Caco-2 (cell line): ENCODE measurements around the gene FHIT. TPM values are rescaled to one million over a fixed set of nuclear protein-coding genes. Genes with fewer than 3 reads are reported as not detected.

Experiments used
- BruUV-seq: library from RNA; stranded (reverse); fragments of 400-500 nt; replicated peaks from 2 replicates; lab custom pipeline; 2021; lab: Mats Ljungman, UMichigan
- CTCF ChIA-PET: fragments of 300-600 bp; sonication (Branson Sonifier 250); formaldehyde crosslinking; loops from one replicate; lab custom pipeline; 2022; ENCODE audit warnings: antibody characterized with exemption; lab: Charles Lee
- POLR2A ChIA-PET: fragments of 300-600 bp; sonication (Branson Sonifier 250); formaldehyde crosslinking; loops from one replicate; lab custom pipeline; 2022; ENCODE audit warnings: antibody characterized with exemption; lab: Charles Lee
- DNase-seq, 2 experiments: peaks; one replicate each; pipeline versions ENCODE4 v3.0.0 to v3.0.0-alpha.2; 2020 to 2022
- H3K27me3 ChIP-seq: replicated peaks from 2 replicates; pipeline ENCODE4 v1.6.0; 2011; ENCODE audit warnings: low read length; ENCODE audit not compliant: control insufficient read depth, insufficient read depth
- H3K36me3 ChIP-seq: 2 replicates; pipeline ENCODE4 v1.5.1; 2011; ENCODE audit warnings: low read length; ENCODE audit not compliant: control insufficient read depth, insufficient read depth
- H3K4me1 ChIP-seq: fragments of 250-450 bp; sonication (Bioruptor Pico); 2 replicates; pipeline ENCODE4 v1.5.1; 2020; ENCODE audit warnings: mild to moderate bottlenecking
- H3K4me3 ChIP-seq: 2 replicates; pipeline ENCODE4 v1.5.1; 2011; ENCODE audit warnings: low read depth, mild to moderate bottlenecking, control low read depth, low read length
- H3K9me3 ChIP-seq: fragments of 250-450 bp; sonication (Bioruptor Pico); 2 replicates; pipeline ENCODE4 v1.5.1; 2020; ENCODE audit warnings: mild to moderate bottlenecking, moderate library complexity
- H3K27ac Mint-ChIP-seq: one replicate; pipeline ENCODE4 v1.8.0; 2022; ENCODE audit warnings: mixed read lengths; ENCODE audit not compliant: unreplicated experiment
- H3K27me3 Mint-ChIP-seq: one replicate; pipeline ENCODE4 v1.8.0; 2022; ENCODE audit warnings: mixed read lengths; ENCODE audit not compliant: insufficient read depth, unreplicated experiment
- H3K36me3 Mint-ChIP-seq: one replicate; pipeline ENCODE4 v1.8.0; 2022; ENCODE audit warnings: mild to moderate bottlenecking, mixed read lengths; ENCODE audit not compliant: insufficient read depth, unreplicated experiment
- H3K4me1 Mint-ChIP-seq: one replicate; pipeline ENCODE4 v1.8.0; 2022; ENCODE audit warnings: low read depth, mixed read lengths; ENCODE audit not compliant: unreplicated experiment
- H3K4me3 Mint-ChIP-seq: one replicate; pipeline ENCODE4 v1.8.0; 2022; ENCODE audit warnings: mild to moderate bottlenecking, moderate library complexity, mixed read lengths; ENCODE audit not compliant: unreplicated experiment
- H3K9me3 Mint-ChIP-seq: one replicate; pipeline ENCODE4 v1.8.0; 2022; ENCODE audit warnings: mixed read lengths; ENCODE audit not compliant: unreplicated experiment
- CTCF ChIP-seq, 2 experiments: fragments of 200-600 bp in 1 of 2; IDR thresholded peaks; 1 replicate in 1 of 2; 2 replicates in 1 of 2; pipeline versions ENCODE4 v1.5.1 to v1.8.0; 2011 to 2022; ENCODE audit warnings: antibody characterized with exemption in 1 of 2, control low read depth in 1 of 2, inconsistent platforms in 1 of 2, low read depth in 1 of 2, low read length in 1 of 2, mild to moderate bottlenecking in 1 of 2, moderate library complexity in 1 of 2; ENCODE audit not compliant: insufficient read depth in 1 of 2, severe bottlenecking in 1 of 2, unreplicated experiment in 1 of 2
- intact Hi-C: fragments of 100-400 bp; cut with micrococcal nuclease; formaldehyde crosslinking; loops from one replicate; pipeline ENCODE4 v1.10.0; 2022; ENCODE audit not compliant: unreplicated experiment
- total RNA-seq: library from RNA; stranded (reverse); gene quantifications from 2 replicates; pipeline ENCODE4 v1.2.3, GENCODE V29; 2022

Gene FHIT
- total RNA-seq, 1 experiment from 2014 or later, result 8.3 TPM

- no peaks in the 10 kb centered on the region for H3K27me3 ChIP-seq
- Mint-ChIP-seq H3K9me3 (no peaks in the 10 kb centered on the region), H3K4me3 (no peak overlapping the region), H3K4me1 (no peaks in the 10 kb centered on the region), H3K27ac (no peak overlapping the region), H3K36me3 (no peaks in the 10 kb centered on the region), H3K27me3 (no peaks in the 10 kb centered on the region)
- no peaks in the 10 kb centered on the region for H3K4me1 ChIP-seq
- no peak for TF ChIP-seq CTCF (IDR thresholded peaks at IDR 0.05; ENCODE audit: insufficient read depth in 1 of 2, low read depth in 1 of 2, low read length in 1 of 2, severe bottlenecking in 1 of 2, unreplicated experiment in 1 of 2)
- POLR2A ChIA-PET, result no interaction called here
- CTCF ChIA-PET, result no interaction called here
- no TSS peak for BruUV-seq
- no peak for DNase-seq
- no peak overlapping the region for H3K4me3 ChIP-seq
- H3K9me3 ChIP-seq, result no peaks in the 10 kb centered on the region
- intact Hi-C loops, result no loop called here
- H3K36me3 ChIP-seq, result no peaks in the 10 kb centered on the region
These were observed 1124.5 kb downstream of the FHIT start for GRCh38 chr3:60126511-60127304.

GRCh38 chr3:60125686-60126085, 1125.6 kb downstream of the FHIT start:
- Mint-ChIP-seq H3K4me3 (no peak overlapping the region), H3K27me3 (no peaks in the 10 kb centered on the region), H3K36me3 (no peaks in the 10 kb centered on the region), H3K27ac (no peak overlapping the region), H3K4me1 (no peaks in the 10 kb centered on the region), H3K9me3 (no peaks in the 10 kb centered on the region)
- no peak for TF ChIP-seq CTCF (IDR thresholded peaks at IDR 0.05; ENCODE audit: insufficient read depth in 1 of 2, low read depth in 1 of 2, low read length in 1 of 2, severe bottlenecking in 1 of 2, unreplicated experiment in 1 of 2)
- CTCF ChIA-PET, result no interaction called here
- intact Hi-C loops, result no loop called here
- H3K36me3 ChIP-seq, result no peaks in the 10 kb centered on the region
- H3K27me3 ChIP-seq, result no peaks in the 10 kb centered on the region
- H3K9me3 ChIP-seq, result no peaks in the 10 kb centered on the region
- DNase-seq, result no peak
- no peaks in the 10 kb centered on the region for H3K4me1 ChIP-seq
- no peak overlapping the region for H3K4me3 ChIP-seq
- POLR2A ChIA-PET, result no interaction called here
- BruUV-seq, result no TSS peak

- no peaks in the 10 kb centered on the region for H3K27me3 Mint-ChIP-seq
- POLR2A ChIA-PET, result no interaction called here
- Histone ChIP-seq H3K27me3 (no peaks in the 10 kb centered on the region), H3K9me3 (no peaks in the 10 kb centered on the region), H3K4me1 (no peaks in the 10 kb centered on the region), H3K4me3 (no peak overlapping the region), H3K36me3 (no peaks in the 10 kb centered on the region)
- no peak for DNase-seq
- TF ChIP-seq CTCF (IDR thresholded peaks at IDR 0.05; ENCODE audit: insufficient read depth in 1 of 2, low read depth in 1 of 2, low read length in 1 of 2, severe bottlenecking in 1 of 2, unreplicated experiment in 1 of 2), result no peak
- CTCF ChIA-PET, result no interaction called here
- H3K36me3 Mint-ChIP-seq, result no peaks in the 10 kb centered on the region
- intact Hi-C loops, result no loop called here
- no peaks in the 10 kb centered on the region for H3K9me3 Mint-ChIP-seq
- H3K4me3 Mint-ChIP-seq, result no peak overlapping the region
- no TSS peak for BruUV-seq
- no peak overlapping the region for H3K27ac Mint-ChIP-seq
- no peaks in the 10 kb centered on the region for H3K4me1 Mint-ChIP-seq
These were observed 1131.0 kb downstream of the FHIT start for GRCh38 chr3:60120245-60120644.
